GM19099 (cell line): ENCODE results near the gene OPCML.

Experiments used
- POLR2A ChIP-seq: IDR thresholded peaks from 3 replicates; pipeline ENCODE4 v1.6.1; 2011; ENCODE audit warnings: low read depth; ENCODE audit not compliant: insufficient read length; ENCODE audit errors: extremely low read depth

OPCML gene

GRCh38 chr11:133206313-133207005 is 325.8 kb downstream of the OPCML start:
- TF ChIP-seq POLR2A, result no peak

- TF ChIP-seq POLR2A, result no peak
Observed at GRCh38 chr11:133204158-133204557, 328.1 kb downstream of the OPCML start.

- TF ChIP-seq POLR2A, result no peak
Observed at GRCh38 chr11:133202816-133203215, 329.5 kb downstream of the OPCML start.

- no peak for TF ChIP-seq POLR2A
Observed at GRCh38 chr11:133198438-133198837, 333.9 kb downstream of the OPCML start.

GRCh38 chr11:133197425-133197824 is 334.9 kb downstream of the OPCML start:
- TF ChIP-seq POLR2A, result no peak

GRCh38 chr11:133191931-133192330 is 340.4 kb downstream of the OPCML start:
- TF ChIP-seq POLR2A, result no peak

GRCh38 chr11:133181667-133182066 is 350.6 kb downstream of the OPCML start:
- no peak for TF ChIP-seq POLR2A

GRCh38 chr11:133181066-133181465 is 351.2 kb downstream of the OPCML start:
- TF ChIP-seq POLR2A, result no peak

GRCh38 chr11:133180201-133180600 is 352.1 kb downstream of the OPCML start:
- no peak for TF ChIP-seq POLR2A

- no peak for TF ChIP-seq POLR2A
Observed at GRCh38 chr11:133176748-133177147, 355.6 kb downstream of the OPCML start.

- TF ChIP-seq POLR2A, result no peak
Observed at GRCh38 chr11:133175103-133175502, 357.2 kb downstream of the OPCML start.

- no peak for TF ChIP-seq POLR2A
Observed at GRCh38 chr11:133173810-133174412, 358.4 kb downstream of the OPCML start.

GRCh38 chr11:133172349-133172748 is 360.0 kb downstream of the OPCML start:
- TF ChIP-seq POLR2A, result no peak

GRCh38 chr11:133171374-133171773 is 360.9 kb downstream of the OPCML start:
- no peak for TF ChIP-seq POLR2A

- no peak for TF ChIP-seq POLR2A
Observed at GRCh38 chr11:133168016-133168415, 364.3 kb downstream of the OPCML start.

- no peak for TF ChIP-seq POLR2A
Observed at GRCh38 chr11:133166662-133167061, 365.6 kb downstream of the OPCML start.
